DND-41 (cell line): ENCODE measurements around the gene ATF2.
A peak's percentile ranks its signal among the peaks of the same experiment; 100 is the strongest.

ENCODE experiments used
- ATAC-seq: fragments of 200-7000 bp; cut with Tn5 transposase; 3 replicates; pipeline ENCODE4 v1.9.1; 2021; ENCODE audit warnings: low read depth; ENCODE audit not compliant: insufficient read depth
- DNase-seq: peaks from one replicate; pipeline ENCODE4 v3.0.0-alpha.2; 2020
- H2AFZ ChIP-seq: 2 replicates; pipeline ENCODE4 v1.6.0; 2012; ENCODE audit warnings: low read depth, low read length
- H3K27ac ChIP-seq: 2 replicates; pipeline ENCODE4 v1.5.1; 2012; ENCODE audit warnings: low read length, inconsistent platforms
- H3K27me3 ChIP-seq: fragments of 200-600 bp; sonication (generic); 2 replicates; pipeline ENCODE4 v1.6.0; 2012; ENCODE audit warnings: low read length, mild to moderate bottlenecking, inconsistent platforms; ENCODE audit not compliant: insufficient read depth, poor library complexity
- H3K36me3 ChIP-seq: 2 replicates; pipeline ENCODE4 v1.5.1; 2012; ENCODE audit warnings: low read length, inconsistent platforms; ENCODE audit not compliant: insufficient read depth
- H3K4me1 ChIP-seq: 2 replicates; pipeline ENCODE4 v1.5.1; 2012; ENCODE audit warnings: mild to moderate bottlenecking, low read length; ENCODE audit not compliant: insufficient read depth
- H3K4me2 ChIP-seq: 2 replicates; pipeline ENCODE4 v1.6.0; 2012; ENCODE audit warnings: mild to moderate bottlenecking, moderate library complexity, low read length, inconsistent platforms; ENCODE audit not compliant: insufficient read depth
- H3K4me3 ChIP-seq, 2 experiments: fragments of 200-600 bp in 1 of 2; shearing (Covaris generic) in 1 of 2; 2 replicates each; pipeline ENCODE4 v1.5.1; 2012 to 2016; ENCODE audit warnings: inconsistent platforms in 2 of 2, low read length in 2 of 2, mild to moderate bottlenecking in 2 of 2, low read depth in 1 of 2, moderate library complexity in 1 of 2
- H3K79me2 ChIP-seq: 2 replicates; pipeline ENCODE4 v1.6.0; 2012; ENCODE audit warnings: low read length, inconsistent platforms; ENCODE audit not compliant: insufficient read depth
- H3K9ac ChIP-seq: 2 replicates; pipeline ENCODE4 v1.6.0; 2012; ENCODE audit warnings: low read depth, mild to moderate bottlenecking, inconsistent platforms, low read length, moderate library complexity
- H3K9me3 ChIP-seq: 2 replicates; pipeline ENCODE4 v1.5.1; 2012; ENCODE audit warnings: low read length, moderate library complexity, mild to moderate bottlenecking, inconsistent platforms; ENCODE audit not compliant: insufficient read depth, severe bottlenecking
- H4K20me1 ChIP-seq: 2 replicates; pipeline ENCODE4 v1.6.0; 2012; ENCODE audit warnings: low read length; ENCODE audit not compliant: insufficient read depth
- CTCF ChIP-seq: IDR thresholded peaks from 2 replicates; pipeline ENCODE4 v1.5.1; 2012; ENCODE audit warnings: borderline replicate concordance, low read length, moderate library complexity, mild to moderate bottlenecking; ENCODE audit not compliant: poor library complexity, severe bottlenecking; ENCODE audit errors: extremely low read depth
- EZH2 ChIP-seq: IDR thresholded peaks from 3 replicates; pipeline ENCODE4 v1.6.1; 2012; ENCODE audit warnings: borderline replicate concordance, low read depth, mild to moderate bottlenecking, moderate library complexity, low read length, inconsistent platforms; ENCODE audit not compliant: severe bottlenecking

The ATF2 gene

GRCh38 chr2:175143678-175144077 lies 24.3 kb downstream of the ATF2 start:
- Histone ChIP-seq H2AFZ (no peak overlapping the region), H3K36me3 (peaks cover 31% of the 10 kb centered on the region), H3K9ac (no peak overlapping the region), H3K4me2 (no peak overlapping the region), H3K79me2 (peaks cover 99% of the 10 kb centered on the region), H4K20me1 (peaks cover 54% of the 10 kb centered on the region), H3K27me3 (no peaks in the 10 kb centered on the region), H3K27ac (no peak overlapping the region), H3K4me3 (no peak overlapping the region), H3K9me3 (no peaks in the 10 kb centered on the region), H3K4me1 (no peaks in the 10 kb centered on the region)
- TF ChIP-seq CTCF (no peak), EZH2 (no peak)
- ATAC-seq (0 out of 3 replicates have a peak, but pooled peaks have one; percentile 31), DNase-seq (no peak)

GRCh38 chr2:175143191-175143590 lies 24.8 kb downstream of the ATF2 start:
- Histone ChIP-seq H4K20me1 (peaks cover 52% of the 10 kb centered on the region), H3K4me3 (no peak overlapping the region), H3K27me3 (no peaks in the 10 kb centered on the region), H3K4me1 (no peaks in the 10 kb centered on the region), H2AFZ (no peak overlapping the region), H3K4me2 (no peak overlapping the region), H3K79me2 (peaks cover 99% of the 10 kb centered on the region), H3K9ac (no peak overlapping the region), H3K9me3 (no peaks in the 10 kb centered on the region), H3K36me3 (peaks cover 32% of the 10 kb centered on the region), H3K27ac (no peak overlapping the region)
- DNase-seq, result no peak
- no peak for ATAC-seq
- TF ChIP-seq EZH2 (no peak), CTCF (no peak)

GRCh38 chr2:175140332-175140731 lies 27.7 kb downstream of the ATF2 start:
- ATAC-seq, result no peak
- no peak overlapping the region for H3K9ac ChIP-seq
- H2AFZ ChIP-seq, result no peak overlapping the region
- no peak for DNase-seq
- H3K4me2 ChIP-seq, result no peak overlapping the region
- no peak overlapping the region for H3K4me3 ChIP-seq
- no peak overlapping the region for H3K27ac ChIP-seq
- H3K9me3 ChIP-seq, result no peaks in the 10 kb centered on the region
- H3K4me1 ChIP-seq, result no peaks in the 10 kb centered on the region
- no peaks in the 10 kb centered on the region for H3K27me3 ChIP-seq
- peaks cover 97% of the 10 kb centered on the region for H3K79me2 ChIP-seq
- H3K36me3 ChIP-seq, result peaks cover 48% of the 10 kb centered on the region
- TF ChIP-seq EZH2, result no peak
- no peak for TF ChIP-seq CTCF
- peaks cover 45% of the 10 kb centered on the region for H4K20me1 ChIP-seq

GRCh38 chr2:175137793-175138192 lies 30.2 kb downstream of the ATF2 start:
- Histone ChIP-seq H2AFZ (no peak overlapping the region), H3K9ac (no peak overlapping the region), H3K79me2 (peaks cover 92% of the 10 kb centered on the region), H3K4me1 (no peaks in the 10 kb centered on the region), H3K27me3 (no peaks in the 10 kb centered on the region), H3K9me3 (no peaks in the 10 kb centered on the region), H3K4me3 (no peak overlapping the region), H4K20me1 (peaks cover 26% of the 10 kb centered on the region), H3K36me3 (peaks cover 63% of the 10 kb centered on the region), H3K4me2 (no peak overlapping the region), H3K27ac (no peak overlapping the region)
- no peak for ATAC-seq
- no peak for DNase-seq
- TF ChIP-seq EZH2, result no peak
- no peak for TF ChIP-seq CTCF
